WTC11 (cell line): Measurements from ENCODE around the gene TNS4. TPM values are rescaled to one million over a fixed set of nuclear protein-coding genes. Genes with fewer than 3 reads are reported as not detected.

ENCODE experiments used
- total RNA-seq: library from RNA; stranded (reverse); gene quantifications from 3 replicates; pipeline ENCODE4 v1.2.3, GENCODE V29; 2021

TNS4 gene
- total RNA-seq, 1 experiment from 2014 or later = 0.87 TPM

Other genes starting within 250 kb of the TNS4 start
- 85.9 to 125 TPM (median 87.9 TPM) in 3 replicates for gene CDC6, start 213.7 kb downstream of the TNS4 start, total RNA-seq
- gene RARA, start 192.4 kb downstream of the TNS4 start, total RNA-seq = 14.3 to 20.7 TPM (median 15.8 TPM) in 3 replicates
- gene GJD3, start 136.9 kb downstream of the TNS4 start, total RNA-seq = 1.4 to 2.3 TPM (median 2.0 TPM) in 3 replicates
- gene TOP2A, start 83.7 kb downstream of the TNS4 start, total RNA-seq = 273 to 307 TPM (median 292 TPM) in 3 replicates
- 155 to 172 TPM (median 162 TPM) in 3 replicates for gene IGFBP4, start 58.2 kb downstream of the TNS4 start, total RNA-seq
- gene CCR7, start 63.8 kb upstream of the TNS4 start, total RNA-seq = 0.37 to 0.92 TPM (median 0.57 TPM) in 3 replicates
- 109 to 114 TPM (median 114 TPM) in 3 replicates for gene SMARCE1, start 146.2 kb upstream of the TNS4 start, total RNA-seq
- 0.09 to 0.34 TPM (median 0.30 TPM) in 3 replicates for gene KRT222, start 163.6 kb upstream of the TNS4 start, total RNA-seq
- gene KRT24, start 202.1 kb upstream of the TNS4 start, total RNA-seq = not detected in 3 replicates